ENCODE results near the gene XCL2. TPM values are rescaled to one million over a fixed set of nuclear protein-coding genes. Genes with fewer than 3 reads are reported as not detected.

Gene XCL2
- total RNA-seq, 1 experiment from 2014 or later, result not detected

GRCh38 chr1:168556647-168557046, 12.8 kb upstream of the XCL2 start:
- Histone ChIP-seq H3K9me3 (ENCODE audit: control insufficient read depth in 1 of 2, insufficient read depth in 1 of 2, low read depth in 1 of 2, low read length in 2 of 2) (no peaks in the 10 kb centered on the region), H3K36me3 (ENCODE audit: control insufficient read depth in 1 of 2, insufficient read depth in 2 of 2, low read length in 2 of 2) (no peaks in the 10 kb centered on the region), H3K4me1 (ENCODE audit: control insufficient read depth in 1 of 2, insufficient read depth in 2 of 2, low read length in 2 of 2) (no peaks in the 10 kb centered on the region), H3K4me3 (replicated peaks in 1 of 2; ENCODE audit: low read depth in 1 of 2, low read length in 2 of 2) (no peak overlapping the region), H3K9me2 (ENCODE audit: insufficient read depth) (no peaks in the 10 kb centered on the region), H4K20me1 (ENCODE audit: insufficient read depth) (no peaks in the 10 kb centered on the region), H3K9ac (ENCODE audit: low read length) (no peak overlapping the region), H3K4me2 (ENCODE audit: low read length) (no peak overlapping the region), H2AFZ (ENCODE audit: low read depth, low read length, poor library complexity, severe bottlenecking) (no peak overlapping the region), H3K27ac (ENCODE audit: low read depth, low read length) (no peak overlapping the region), H3K79me2 (ENCODE audit: insufficient read depth, low read length) (no peaks in the 10 kb centered on the region), H3K27me3 (ENCODE audit: insufficient read depth, low read length) (no peaks in the 10 kb centered on the region)
- TF ChIP-seq SP1 (IDR thresholded peaks at IDR 0.05; ENCODE audit: low read depth) (no peak), TCF7L2 (IDR thresholded peaks at IDR 0.05; ENCODE audit: borderline replicate concordance, extremely low read depth, insufficient read depth, insufficient read length) (no peak), SIN3A (IDR thresholded peaks at IDR 0.05; ENCODE audit: low read depth) (no peak), EZH2phosphoT487 (IDR thresholded peaks at IDR 0.05; ENCODE audit: borderline replicate concordance) (no peak), ATF3 (IDR thresholded peaks at IDR 0.05) (no peak), SRF (IDR thresholded peaks at IDR 0.05; ENCODE audit: low read depth) (no peak), CBX3 (IDR thresholded peaks at IDR 0.05; ENCODE audit: low read depth) (no peak), ELF1 (IDR thresholded peaks at IDR 0.05; ENCODE audit: borderline replicate concordance, low read depth) (no peak), CEBPB (IDR thresholded peaks at IDR 0.05; ENCODE audit: low read depth) (no peak), REST (IDR thresholded peaks at IDR 0.05; ENCODE audit: low read depth) (no peak), FOSL1 (IDR thresholded peaks at IDR 0.05; ENCODE audit: low read depth) (no peak), ZFX (IDR thresholded peaks at IDR 0.05) (no peak), RAD21 (IDR thresholded peaks at IDR 0.05; ENCODE audit: low read depth) (no peak)
- intact Hi-C loops (cut with micrococcal nuclease), result no loop called here
- DNase-seq (ENCODE audit: low read depth, low spot score) (no peak), ATAC-seq (no peak)
- ChIA-PET POLR2A (no interaction called here), RAD21 (ENCODE audit: low non-redundant PET in 1 of 2, low total read pairs in 2 of 2, uncharacterized antibody in 2 of 2, unreplicated experiment in 2 of 2) (no interaction called here), CTCF (no interaction called here)
- BruUV-seq (replicated peaks), result no TSS peak

All from HCT116 (cell line).